Stimulated activated CD8-positive, alpha-beta memory T cell treated with anti-CD3 and anti-CD28 coated beads, Interleukin-4, amount 100 ng/mL, for 48 hours (primary cell): Measurements from ENCODE around the gene C1QL1.

Source experiments
- DNase-seq: peaks from one replicate; pipeline ENCODE4 v3.0.0-alpha.2; 2020

C1QL1 gene

GRCh38 chr17:44988044-44988942 is 20.2 kb upstream of the C1QL1 start:
- no peak for DNase-seq

DNA sequence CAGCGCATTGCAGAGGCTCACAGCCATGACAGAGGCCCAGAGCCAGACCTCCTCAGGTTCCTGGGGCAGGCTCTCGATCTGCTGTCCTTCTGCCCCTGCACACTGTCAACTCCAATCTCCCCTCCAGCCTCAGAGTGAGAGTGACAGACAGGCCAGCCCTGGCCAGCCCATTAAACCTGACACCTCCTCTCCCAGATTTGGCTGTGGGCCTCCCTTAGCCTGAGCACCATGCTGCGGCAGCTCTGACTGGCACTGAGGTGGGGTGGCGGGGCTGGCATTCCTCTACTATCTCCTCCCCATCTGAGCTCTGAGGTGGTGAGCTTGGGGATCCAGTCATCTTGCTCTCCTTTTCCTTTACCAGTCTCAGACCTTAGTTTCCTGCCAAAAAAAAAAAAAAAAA is 15.5 kb upstream of the C1QL1 start:
- no peak for DNase-seq

- no peak for DNase-seq
These were observed 14.1 kb upstream of the C1QL1 start for GRCh38 chr17:44982113-44982702.

DNA sequence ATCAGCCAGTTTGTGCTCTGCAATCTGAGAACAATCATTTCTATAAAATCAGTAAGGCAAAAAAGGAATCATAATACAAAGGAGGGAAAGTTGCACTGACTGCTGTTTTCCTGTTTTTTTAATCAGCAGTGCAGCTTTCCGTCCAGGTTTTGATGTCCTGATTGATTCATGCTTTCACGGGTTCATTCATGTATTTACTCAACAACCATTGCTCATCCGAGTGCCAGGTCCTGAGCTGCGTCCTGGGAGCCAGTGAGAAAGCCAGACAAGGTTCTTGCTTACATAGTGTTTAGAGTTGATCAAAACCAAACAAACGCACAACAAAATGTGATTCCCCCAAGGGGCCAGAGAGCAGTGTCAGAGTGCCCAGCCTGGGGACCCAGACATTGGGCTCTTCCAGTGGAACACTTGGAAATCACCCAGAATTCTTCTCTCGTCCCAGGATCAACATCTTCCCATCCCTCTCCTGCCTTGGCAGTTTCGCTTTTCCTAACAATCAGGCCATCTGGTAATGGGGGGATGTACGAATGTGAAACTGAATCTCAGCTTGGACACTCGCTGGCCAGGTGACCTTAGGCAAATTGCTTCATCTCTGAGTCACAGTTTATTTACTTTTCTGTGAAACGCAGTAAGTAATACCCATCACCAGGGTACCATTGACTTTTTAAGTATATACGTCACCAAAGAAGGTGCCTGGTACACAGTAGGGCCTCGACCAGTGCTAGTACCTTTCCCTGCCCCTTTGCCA is 13.3 kb upstream of the C1QL1 start:
- no peak for DNase-seq

DNA sequence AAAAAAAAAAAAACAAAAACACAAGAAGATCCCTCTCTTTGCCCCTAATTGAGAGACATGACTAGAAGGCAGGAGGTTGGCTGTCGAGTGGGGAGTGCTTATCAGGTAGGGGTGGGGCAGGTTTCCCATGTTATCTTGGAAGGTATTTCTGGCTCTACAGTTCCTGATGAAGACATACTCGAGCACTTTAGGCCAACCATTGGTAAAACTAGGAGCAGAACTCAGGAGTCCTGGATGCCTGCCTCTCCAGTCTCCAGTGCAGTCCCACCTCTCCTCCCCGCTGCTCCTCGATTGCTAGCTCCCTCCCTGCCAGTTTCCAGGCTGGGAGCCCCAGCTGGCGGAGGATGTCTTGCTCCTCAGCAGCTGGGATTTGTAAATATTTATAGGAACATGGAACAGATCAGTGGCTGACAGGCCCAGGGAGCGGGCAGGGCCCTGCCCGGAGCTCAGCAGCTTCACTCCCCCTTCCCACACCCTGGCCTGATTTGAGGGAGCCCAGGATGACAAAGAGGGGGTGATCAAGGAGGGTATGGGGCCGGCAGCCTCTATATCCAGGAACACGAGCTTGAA is 11.4 kb upstream of the C1QL1 start:
- no peak for DNase-seq

DNA sequence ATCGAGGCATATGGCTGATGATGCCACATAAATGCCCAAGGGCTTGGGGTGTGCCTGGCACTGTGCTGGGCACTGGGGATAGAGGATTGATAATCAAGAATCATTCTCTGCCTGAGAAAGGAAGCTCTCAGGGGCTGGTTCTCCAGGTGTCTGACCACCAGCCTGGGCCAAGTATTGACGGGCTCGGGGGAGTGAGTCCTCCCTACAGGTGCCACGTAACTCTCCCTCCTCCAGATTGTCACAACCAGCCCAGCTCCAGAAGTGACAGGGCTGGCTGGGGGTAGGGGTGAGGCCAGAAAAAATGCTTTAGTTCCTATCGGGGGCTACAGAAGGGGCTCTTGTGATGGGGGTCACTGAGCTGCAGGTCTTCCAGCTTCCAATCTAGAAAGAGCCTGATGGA is 10.7 kb upstream of the C1QL1 start:
- DNase-seq = no peak

DNA sequence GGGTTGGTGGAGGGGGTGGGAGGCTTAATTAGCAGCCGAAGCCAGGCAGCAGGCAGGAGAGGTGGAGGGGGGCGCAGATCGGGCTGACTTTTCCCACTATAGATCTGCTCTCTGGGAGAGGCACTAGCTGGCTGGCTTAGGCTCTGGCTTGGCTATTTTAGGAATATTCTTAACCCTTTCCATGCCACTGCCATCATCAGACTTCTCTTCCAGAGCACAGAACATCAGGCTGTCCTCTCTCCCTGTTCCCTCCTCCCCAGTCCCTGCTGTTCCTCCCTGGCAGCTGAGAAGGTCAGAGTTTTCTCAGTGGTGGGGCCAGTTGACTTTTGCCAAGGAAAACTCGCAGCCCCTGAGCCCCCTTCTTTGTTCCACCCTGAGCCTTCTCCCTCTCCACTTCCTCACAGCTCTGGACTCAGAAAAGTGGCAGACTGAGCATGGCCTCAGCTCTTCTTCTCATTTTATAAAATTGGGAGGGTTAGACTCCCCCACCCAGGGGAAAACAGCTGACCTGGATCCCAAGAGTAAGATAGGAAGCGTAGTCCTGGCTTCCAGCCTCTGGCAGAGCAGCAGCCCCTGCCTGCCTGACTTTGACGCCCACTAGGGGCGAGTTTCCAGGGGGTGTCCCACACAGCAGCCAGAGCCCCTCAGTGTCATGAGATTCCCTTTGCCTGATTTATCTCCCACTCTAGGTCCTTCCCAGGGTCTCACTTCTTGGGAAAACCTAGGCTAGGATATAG is 9.9 kb upstream of the C1QL1 start:
- no peak for DNase-seq

DNA sequence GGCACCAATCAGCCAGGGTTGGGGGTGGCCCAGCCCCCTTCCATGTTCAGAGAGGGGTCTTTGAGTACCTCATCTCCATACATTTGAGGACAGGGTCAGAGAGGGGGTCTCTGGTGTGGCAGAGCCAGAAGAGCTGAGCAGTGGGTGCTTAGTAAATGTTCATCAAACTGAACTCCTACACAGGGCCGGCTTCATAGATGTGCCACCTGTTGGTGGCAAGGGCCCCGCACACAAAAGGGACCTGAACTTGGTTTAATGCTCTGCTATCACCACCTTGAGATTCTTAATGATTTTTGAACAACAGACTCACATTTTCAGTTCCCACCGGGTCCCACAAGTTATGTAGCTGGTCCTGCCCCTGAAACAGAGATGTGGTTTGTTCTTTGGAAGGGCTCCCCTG is 9.0 kb upstream of the C1QL1 start:
- no peak for DNase-seq

DNA sequence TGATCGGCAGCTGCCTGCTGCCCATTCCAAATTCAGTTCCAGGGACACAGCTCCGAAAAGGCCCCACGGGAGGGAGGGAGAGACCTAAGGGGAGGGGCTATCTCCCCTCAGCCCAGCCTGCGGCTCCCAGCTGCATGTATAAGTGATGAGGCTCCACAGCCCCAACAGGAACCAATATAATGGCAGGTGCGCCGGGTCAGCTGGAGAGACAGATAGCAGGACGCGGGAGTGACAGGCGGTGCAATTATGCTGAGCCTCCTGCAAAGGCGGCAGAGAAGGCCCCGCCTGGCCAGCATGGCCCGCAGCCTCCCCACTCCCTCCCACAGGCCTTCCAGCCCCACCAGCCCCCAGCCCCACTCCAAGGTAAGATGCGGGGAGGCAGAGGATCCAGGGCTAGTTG is 8.1 kb upstream of the C1QL1 start:
- DNase-seq = no peak

DNA sequence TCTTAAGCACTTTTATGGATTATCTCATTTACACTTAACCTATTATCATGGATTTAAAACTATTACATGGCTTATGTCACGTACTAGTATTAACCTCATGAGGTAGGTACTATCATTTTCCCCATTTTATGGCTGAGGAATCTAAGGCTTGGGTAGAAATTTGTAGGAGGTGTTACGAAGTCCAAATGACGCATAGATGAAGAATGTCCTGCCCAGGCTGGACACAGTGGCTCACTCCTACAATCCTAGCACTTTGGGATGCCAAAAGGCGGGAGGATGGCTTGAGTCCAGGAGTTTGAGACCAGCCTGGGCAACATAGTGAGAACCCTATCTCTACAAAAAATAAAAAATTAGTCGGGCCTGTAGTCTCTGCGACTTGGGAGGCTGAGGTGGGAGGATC is 4.8 kb upstream of the C1QL1 start:
- no peak for DNase-seq

DNA sequence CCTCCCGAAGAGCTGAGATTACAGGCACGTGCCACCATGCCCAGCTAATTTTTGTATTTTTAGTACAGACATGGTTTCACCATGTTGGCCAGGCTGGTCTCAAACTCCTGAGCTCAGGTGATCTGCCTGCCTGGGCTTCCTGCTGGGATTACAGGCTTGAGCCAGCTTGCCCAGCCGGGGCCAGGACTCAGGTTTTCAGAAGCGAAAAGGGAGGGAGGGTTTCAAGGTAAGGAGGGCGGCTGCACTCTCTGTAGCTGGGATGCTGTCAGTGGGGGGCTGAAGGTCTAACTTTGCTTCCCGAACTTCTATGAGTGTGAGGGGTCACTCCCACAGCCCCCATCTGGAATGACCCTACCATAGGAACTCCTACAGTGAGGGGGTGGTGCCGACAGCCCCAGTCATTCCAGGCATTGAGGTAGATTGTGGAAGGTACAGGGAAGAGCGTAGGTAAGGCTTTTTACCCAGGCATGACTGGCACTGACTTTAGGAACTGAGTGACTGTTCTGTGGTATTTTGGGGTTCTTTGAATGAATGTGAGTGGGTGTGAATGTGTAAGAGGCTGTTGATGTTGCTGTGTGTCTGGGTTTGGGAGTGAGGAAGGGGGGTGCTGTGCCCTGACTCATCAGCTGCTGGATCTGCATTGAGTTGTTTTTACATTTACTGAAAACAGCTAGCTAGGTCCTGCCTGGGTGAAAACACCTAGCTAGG is 3.8 kb upstream of the C1QL1 start:
- peak; percentile 74 for DNase-seq

DNA sequence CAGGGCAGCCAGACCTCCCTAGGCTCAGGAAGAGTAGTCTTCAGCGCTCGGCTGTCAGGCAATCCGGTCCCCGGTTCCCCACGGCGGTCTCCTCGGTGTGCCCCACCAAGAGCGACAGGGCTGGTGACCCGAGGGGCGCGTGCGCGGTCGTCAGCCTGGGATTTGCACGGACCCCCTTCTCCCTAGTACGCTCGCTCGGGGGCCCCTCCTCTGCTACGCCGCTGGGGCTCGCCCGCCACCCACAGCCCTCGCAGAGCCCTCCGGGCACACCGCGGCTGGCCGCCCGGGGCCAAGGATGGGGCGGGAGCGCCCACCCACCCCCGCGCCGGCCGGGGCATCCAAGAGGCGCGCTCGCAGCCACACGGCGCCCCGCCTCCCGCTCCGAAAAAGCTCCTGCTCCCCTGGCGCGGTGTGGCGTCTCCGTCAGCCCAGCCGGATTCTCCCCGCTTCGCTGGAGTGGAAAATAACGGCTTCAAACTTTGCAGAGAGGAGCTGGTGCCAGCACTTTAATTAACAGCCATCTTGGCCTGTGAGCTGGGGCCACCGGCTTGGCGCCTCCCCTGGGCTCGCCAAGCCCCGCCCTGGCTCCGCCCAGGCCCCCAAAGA is 2.1 kb upstream of the C1QL1 start:
- DNase-seq = peak; percentile 47

GRCh38 chr17:44969144-44969780 is 1.2 kb upstream of the C1QL1 start:
- no peak for DNase-seq

- DNase-seq = no peak
These were observed 237 bp downstream of the C1QL1 start for GRCh38 chr17:44967907-44968224.

GRCh38 chr17:44967026-44967906 is 837 bp downstream of the C1QL1 start:
- no peak for DNase-seq

DNA sequence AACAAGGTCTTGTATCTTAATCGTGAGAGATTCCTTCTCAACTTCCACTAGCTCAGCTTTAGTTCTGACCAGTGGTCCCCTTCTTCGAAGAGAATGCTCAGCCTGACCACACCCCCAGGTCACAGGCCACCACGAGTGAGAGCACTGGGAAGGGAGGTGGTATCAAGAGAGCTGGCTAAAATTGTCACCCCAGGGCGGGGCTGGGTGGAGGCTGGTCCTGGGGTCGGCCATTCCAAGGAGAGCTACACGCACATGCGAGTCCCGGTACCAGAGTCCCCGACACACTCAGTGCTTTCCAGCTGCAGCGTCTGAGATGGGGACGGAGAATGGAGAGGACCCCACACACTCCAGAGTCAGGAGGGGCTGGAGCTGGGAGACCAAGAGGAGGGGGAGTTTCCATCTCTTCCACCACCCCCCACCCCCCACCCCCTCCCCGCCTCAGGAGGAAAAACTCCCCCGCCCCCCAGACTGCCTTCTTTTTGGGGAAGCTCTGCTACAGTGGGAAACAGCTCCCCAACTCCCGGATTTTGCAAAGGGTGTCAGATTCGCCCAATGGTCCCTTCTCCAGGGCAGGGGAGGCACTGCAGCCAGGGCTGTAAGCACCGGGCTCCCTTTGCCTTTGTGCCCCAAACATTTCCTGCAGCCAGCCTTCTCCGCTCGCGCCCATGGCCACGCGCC is 1.6 kb downstream of the C1QL1 start:
- no peak for DNase-seq

GRCh38 chr17:44965481-44966234 is 2.4 kb downstream of the C1QL1 start:
- no peak for DNase-seq

DNA sequence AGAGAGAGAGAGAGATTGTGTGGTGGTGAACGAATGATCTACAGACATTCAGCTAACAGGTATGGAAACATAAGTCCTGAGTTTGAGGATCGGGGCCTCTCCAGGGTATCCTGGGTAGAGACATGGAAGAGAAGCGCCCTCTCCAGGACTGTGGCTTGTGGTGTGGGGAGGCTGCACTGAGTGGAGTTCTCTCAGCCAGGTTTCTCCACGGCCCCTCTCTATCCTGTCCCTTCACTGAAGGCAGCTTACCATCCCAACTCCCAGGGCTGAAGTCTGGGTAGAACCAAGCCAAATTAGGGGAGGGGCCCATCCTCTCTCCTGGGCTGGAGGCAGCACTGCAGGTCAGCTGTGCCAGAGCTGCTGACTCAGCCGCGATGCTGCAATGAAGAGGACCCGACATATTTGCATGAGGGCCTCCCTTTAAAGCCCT is 6.2 kb downstream of the C1QL1 start:
- DNase-seq = no peak

- no peak for DNase-seq
These were observed 7.4 kb downstream of the C1QL1 start for GRCh38 chr17:44960691-44961090.
